CD14-positive monocyte (primary cell): Measurements from ENCODE around the gene RASSF1. TPM values are rescaled to one million over a fixed set of nuclear protein-coding genes. Genes with fewer than 3 reads are reported as not detected.

Source experiments
- DNase-seq, 3 donors: peaks; one replicate each; pipeline ENCODE4 v3.0.0-alpha.2; 2011 to 2022
- H2AFZ ChIP-seq: 2 replicates; pipeline ENCODE4 v1.6.0; 2012; ENCODE audit warnings: mild to moderate bottlenecking, low read depth, low read length, inconsistent platforms; ENCODE audit not compliant: insufficient read depth, poor library complexity, severe bottlenecking
- H3K27ac ChIP-seq, 2 donors: 1 replicate in 1 of 2; 2 replicates in 1 of 2; pipeline ENCODE4 v1.5.1; 2012 to 2013; ENCODE audit warnings: low read length in 2 of 2, control low read depth in 1 of 2, inconsistent platforms in 1 of 2, low read depth in 1 of 2, mild to moderate bottlenecking in 1 of 2
- H3K27me3 ChIP-seq, 2 donors: one replicate each; pipeline versions ENCODE4 v1.6.0 to v1.6.1; 2011 to 2013; ENCODE audit warnings: low read length in 2 of 2; ENCODE audit not compliant: control insufficient read depth in 2 of 2, insufficient read depth in 2 of 2
- H3K36me3 ChIP-seq, 2 donors: replicated peaks in 1 of 2; 1 replicate in 1 of 2; 2 replicates in 1 of 2; pipeline versions ENCODE4 v1.5.1 to v1.6.1; 2012 to 2013; ENCODE audit warnings: low read length in 2 of 2, control low read depth in 1 of 2, inconsistent platforms in 1 of 2, mild to moderate bottlenecking in 1 of 2; ENCODE audit not compliant: insufficient read depth in 2 of 2, control insufficient read depth in 1 of 2
- H3K4me1 ChIP-seq, 2 donors: 1 replicate in 1 of 2; 2 replicates in 1 of 2; pipeline versions ENCODE4 v1.5.1 to v1.6.1; 2012 to 2013; ENCODE audit warnings: low read length in 2 of 2, control low read depth in 1 of 2, inconsistent platforms in 1 of 2, mild to moderate bottlenecking in 1 of 2, moderate library complexity in 1 of 2; ENCODE audit not compliant: insufficient read depth in 2 of 2, control insufficient read depth in 1 of 2
- H3K4me2 ChIP-seq: replicated peaks from 2 replicates; pipeline ENCODE3; 2012; ENCODE audit warnings: low read length, moderate library complexity, mild to moderate bottlenecking; ENCODE audit not compliant: poor library complexity, severe bottlenecking; ENCODE audit errors: extremely low read depth
- H3K4me3 ChIP-seq, 3 experiments: fragments of 200-600 bp in 1 of 3; sonication (generic) in 1 of 3; replicated peaks in 1 of 3; 1 replicate in 2 of 3; 2 replicates in 1 of 3; pipeline ENCODE4 v1.5.1; 2011 to 2013; ENCODE audit warnings: low read length in 3 of 3, mild to moderate bottlenecking in 3 of 3, control low read depth in 2 of 3, low read depth in 2 of 3, inconsistent platforms in 1 of 3, moderate library complexity in 1 of 3
- H3K79me2 ChIP-seq: 2 replicates; pipeline ENCODE4 v1.6.0; 2012; ENCODE audit warnings: mild to moderate bottlenecking, control low read depth, inconsistent platforms, low read length, moderate library complexity; ENCODE audit not compliant: insufficient read depth
- H3K9ac ChIP-seq: 2 replicates; pipeline ENCODE4 v1.6.0; 2017; ENCODE audit warnings: low read length, mild to moderate bottlenecking; ENCODE audit not compliant: insufficient read depth, poor library complexity, severe bottlenecking
- H3K9me3 ChIP-seq, 2 donors: replicated peaks in 1 of 2; 1 replicate in 1 of 2; 2 replicates in 1 of 2; pipeline versions ENCODE4 v1.5.1 to v1.6.1; 2012 to 2013; ENCODE audit warnings: low read length in 2 of 2, control low read depth in 1 of 2; ENCODE audit not compliant: control insufficient read depth in 1 of 2, insufficient read depth in 1 of 2
- H4K20me1 ChIP-seq: 2 replicates; pipeline ENCODE4 v1.6.0; 2012; ENCODE audit warnings: mild to moderate bottlenecking, low read length, control low read depth, moderate library complexity; ENCODE audit not compliant: insufficient read depth
- H3K27ac Mint-ChIP-seq, 7 donors: one replicate each; pipeline ENCODE4 v1.8.0; 2020; ENCODE audit warnings: mild to moderate bottlenecking in 7 of 7, mixed read lengths in 7 of 7, moderate library complexity in 6 of 7, inconsistent platforms in 2 of 7
- H3K27me3 Mint-ChIP-seq, 3 donors: one replicate each; pipeline ENCODE4 v1.8.0; 2021 to 2022; ENCODE audit warnings: low read depth in 3 of 3, mild to moderate bottlenecking in 3 of 3, mixed read lengths in 3 of 3, moderate library complexity in 3 of 3, inconsistent platforms in 1 of 3
- H3K36me3 Mint-ChIP-seq, 2 donors: one replicate each; pipeline ENCODE4 v1.8.0; 2020; ENCODE audit warnings: mixed read lengths in 2 of 2, inconsistent platforms in 1 of 2, mild to moderate bottlenecking in 1 of 2
- H3K4me1 Mint-ChIP-seq: one replicate; pipeline ENCODE4 v1.8.0; 2020; ENCODE audit warnings: mild to moderate bottlenecking, mixed read lengths
- H3K4me3 Mint-ChIP-seq, 2 donors: one replicate each; pipeline ENCODE4 v1.8.0; 2020; ENCODE audit warnings: mild to moderate bottlenecking in 2 of 2, mixed read lengths in 2 of 2, moderate library complexity in 1 of 2
- H3K9me3 Mint-ChIP-seq, 7 donors: one replicate each; pipeline ENCODE4 v1.8.0; 2020 to 2022; ENCODE audit warnings: mixed read lengths in 7 of 7, mild to moderate bottlenecking in 6 of 7, moderate library complexity in 6 of 7, inconsistent platforms in 2 of 7
- CTCF ChIP-seq: fragments of 200-600 bp; IDR thresholded peaks from one replicate; pipeline ENCODE4 v1.8.0; 2022; ENCODE audit warnings: antibody characterized with exemption, mild to moderate bottlenecking
- WGBS: methylation state at CpG from one replicate; pipeline ENCODE4 v1.1.5; 2013; ENCODE audit warnings: missing lambda C conversion rate; ENCODE audit not compliant: insufficient coverage; 5-methylcytosine and 5-hydroxymethylcytosine counted together
- intact Hi-C, 2 donors: fragments of 100-400 bp; cut with micrococcal nuclease; formaldehyde crosslinking; loops; one replicate each; pipeline versions ENCODE4 v1.15.0 to v1.15.1; 2023
- polyA plus RNA-seq, 3 donors: library from polyadenylated mRNA; depleted of rRNA in 1 of 3; unstranded in 2 of 3; stranded (reverse) in 1 of 3; fragments of 300-500 nt in 2 of 3; fragments of >200 nt in 1 of 3; fragmentation: Illumina TruSeq in 2 of 3; gene quantifications; 1 replicate in 2 of 3; 2 replicates in 1 of 3; pipeline ENCODE4 v1.2.3, GENCODE V29; 2012 to 2021

The RASSF1 gene
- polyA plus RNA-seq, 3 donors = 16.0 to 229 (median 24.0) TPM

GRCh38 chr3:50385754-50386153, 45.1 kb upstream of the RASSF1 start:
- peaks cover 2 to 5% (median 2%) of the 10 kb centered on the region in 3 donors for H3K27me3 Mint-ChIP-seq
- peaks cover 0 to 1% (median 0%) of the 10 kb centered on the region in 7 donors for H3K9me3 Mint-ChIP-seq
- intact Hi-C loops = no loop called here
- Histone ChIP-seq H4K20me1 (no peaks in the 10 kb centered on the region), H3K4me3 (no peak overlapping the region), H3K36me3 (no peaks in the 10 kb centered on the region), H3K79me2 (no peaks in the 10 kb centered on the region), H3K9me3 (no peaks in the 10 kb centered on the region), H3K27ac (no peak overlapping the region), H3K9ac (no peak overlapping the region), H3K4me1 (no peaks in the 10 kb centered on the region), H3K4me2 (no peak overlapping the region), H3K27me3 (no peaks in the 10 kb centered on the region), H2AFZ (no peak overlapping the region)
- no peaks in the 10 kb centered on the region for H3K4me1 Mint-ChIP-seq
- no peak for TF ChIP-seq CTCF
- H3K27ac Mint-ChIP-seq = no peak overlapping the region
- no peak overlapping the region for H3K4me3 Mint-ChIP-seq
- DNase-seq = no peak
- WGBS = no CpG with 5 or more reads among the region's 13 CpGs
- no peaks in the 10 kb centered on the region for H3K36me3 Mint-ChIP-seq

DNA sequence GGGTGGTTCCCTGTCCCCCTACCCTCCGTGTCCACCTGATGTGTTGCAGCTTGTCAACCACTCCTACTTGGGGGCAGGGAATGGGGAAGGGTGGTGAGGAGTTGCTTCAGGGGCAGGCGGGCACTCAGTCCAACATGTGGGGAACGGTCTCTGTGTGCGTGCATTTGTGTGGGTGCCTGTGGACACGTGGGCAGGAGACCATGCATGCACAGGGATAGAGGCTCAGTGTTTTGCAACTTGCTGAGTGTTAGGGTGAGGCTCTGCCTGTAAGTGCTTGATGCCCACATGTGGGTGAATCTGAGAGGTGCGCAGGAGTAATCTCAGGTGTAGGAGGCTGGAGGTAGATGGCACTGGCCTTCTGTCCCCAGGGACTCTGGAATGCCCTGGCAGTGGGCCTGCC, 43.1 kb upstream of the RASSF1 start:
- H3K36me3 Mint-ChIP-seq = no peaks in the 10 kb centered on the region
- no peak for TF ChIP-seq CTCF
- peaks cover 0 to 5% (median 2%) of the 10 kb centered on the region in 3 donors for H3K27me3 Mint-ChIP-seq
- no peak overlapping the region for H3K4me3 Mint-ChIP-seq
- no peaks in the 10 kb centered on the region for H3K79me2 ChIP-seq
- intact Hi-C loops = no loop called here
- H2AFZ ChIP-seq = no peak overlapping the region
- no peaks in the 10 kb centered on the region for H4K20me1 ChIP-seq
- H3K4me3 ChIP-seq = no peak overlapping the region
- H3K36me3 ChIP-seq = no peaks in the 10 kb centered on the region
- H3K4me2 ChIP-seq = no peak overlapping the region
- no peaks in the 10 kb centered on the region for H3K4me1 Mint-ChIP-seq
- no peak overlapping the region for H3K27ac ChIP-seq
- no peak overlapping the region for H3K9ac ChIP-seq
- H3K9me3 Mint-ChIP-seq = peaks cover 0 to 1% (median 0%) of the 10 kb centered on the region in 7 donors
- H3K27me3 ChIP-seq = no peaks in the 10 kb centered on the region
- no peaks in the 10 kb centered on the region for H3K4me1 ChIP-seq
- DNase-seq = no peak
- no peaks in the 10 kb centered on the region for H3K9me3 ChIP-seq
- no peak overlapping the region for H3K27ac Mint-ChIP-seq
- WGBS = 83% methylated on average over 5 of the region's 6 CpGs
